GM23248 (cell line): ENCODE data around the gene ZNF454.

Source experiments
- EZH2 ChIP-seq: fragments of 200-600 bp; sonication (generic); IDR thresholded peaks from 2 replicates; pipeline ENCODE4 v1.6.1; 2018; ENCODE audit warnings: antibody characterized with exemption, mild to moderate bottlenecking; ENCODE audit not compliant: insufficient read depth, poor library complexity, severe bottlenecking
- EZH2phosphoT487 ChIP-seq: fragments of 200-600 bp; sonication (generic); IDR thresholded peaks from 2 replicates; pipeline ENCODE4 v1.6.1; 2018; ENCODE audit warnings: antibody characterized with exemption, moderate library complexity, mild to moderate bottlenecking, low read depth; ENCODE audit not compliant: insufficient read depth

GRCh38 chr5:178993236-178993765 is 52.3 kb downstream of the ZNF454 start:
- TF ChIP-seq EZH2 (no peak), EZH2phosphoT487 (no peak)
